Measurements from ENCODE around the gene ATAD2B.

DNA sequence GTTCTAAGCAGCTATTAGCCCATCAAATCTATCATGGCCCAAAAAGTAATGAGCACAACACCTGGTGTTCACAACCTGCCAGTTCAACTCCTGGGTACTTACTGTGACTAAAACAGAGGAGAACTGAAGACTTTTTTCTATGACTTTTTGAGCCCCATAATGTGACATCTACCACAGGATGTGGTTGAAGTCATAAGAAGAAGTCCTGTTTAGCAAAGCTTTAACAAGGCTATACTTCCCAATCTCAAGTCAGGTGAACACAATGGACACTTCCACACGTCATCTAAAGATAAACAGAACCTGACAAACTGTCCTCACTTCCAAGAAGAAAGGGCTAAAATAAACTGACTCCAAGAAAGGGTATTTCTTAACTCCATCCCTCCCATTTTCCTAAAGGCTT is 138.8 kb downstream of the ATAD2B start:
- TF ChIP-seq POLR2A (IDR thresholded peaks at IDR 0.05) (no peak), EP300 (IDR thresholded peaks at IDR 0.05) (no peak)
- TF ChIP-seq, protein P1, sequence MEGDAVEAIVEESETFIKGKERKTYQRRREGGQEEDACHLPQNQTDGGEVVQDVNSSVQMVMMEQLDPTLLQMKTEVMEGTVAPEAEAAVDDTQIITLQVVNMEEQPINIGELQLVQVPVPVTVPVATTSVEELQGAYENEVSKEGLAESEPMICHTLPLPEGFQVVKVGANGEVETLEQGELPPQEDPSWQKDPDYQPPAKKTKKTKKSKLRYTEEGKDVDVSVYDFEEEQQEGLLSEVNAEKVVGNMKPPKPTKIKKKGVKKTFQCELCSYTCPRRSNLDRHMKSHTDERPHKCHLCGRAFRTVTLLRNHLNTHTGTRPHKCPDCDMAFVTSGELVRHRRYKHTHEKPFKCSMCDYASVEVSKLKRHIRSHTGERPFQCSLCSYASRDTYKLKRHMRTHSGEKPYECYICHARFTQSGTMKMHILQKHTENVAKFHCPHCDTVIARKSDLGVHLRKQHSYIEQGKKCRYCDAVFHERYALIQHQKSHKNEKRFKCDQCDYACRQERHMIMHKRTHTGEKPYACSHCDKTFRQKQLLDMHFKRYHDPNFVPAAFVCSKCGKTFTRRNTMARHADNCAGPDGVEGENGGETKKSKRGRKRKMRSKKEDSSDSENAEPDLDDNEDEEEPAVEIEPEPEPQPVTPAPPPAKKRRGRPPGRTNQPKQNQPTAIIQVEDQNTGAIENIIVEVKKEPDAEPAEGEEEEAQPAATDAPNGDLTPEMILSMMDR (IDR thresholded peaks at IDR 0.05) = no peak
